Heart right ventricle (tissue), 16 donors: ENCODE data around the gene LSM7. TPM values are rescaled to one million over a fixed set of nuclear protein-coding genes. Genes with fewer than 3 reads are reported as not detected.
A peak's percentile ranks its signal among the peaks of the same experiment; 100 is the strongest.

ENCODE experiments used
- ATAC-seq, 8 donors: fragments of 200-7000 bp; cut with Tn5 transposase; one replicate each; pipeline ENCODE4 v1.9.1; 2020; ENCODE audit warnings: mild to moderate bottlenecking in 8 of 8, moderate library complexity in 8 of 8, moderate number of reproducible peaks in 1 of 8
- DNase-seq, 2 donors: peaks; one replicate each; pipeline ENCODE4 v3.0.0-alpha.2; 2020
- H3K27ac ChIP-seq, 10 donors: fragments of 200-600 bp; sonication (generic) in 2 of 10; one replicate each; pipeline versions ENCODE4 v1.5.0 to v1.8.0; 2020 to 2022; ENCODE audit warnings: mild to moderate bottlenecking in 3 of 10
- H3K27me3 ChIP-seq, 7 donors: fragments of 200-600 bp; one replicate each; pipeline ENCODE4 v1.8.0; 2021 to 2022; ENCODE audit warnings: mild to moderate bottlenecking in 2 of 7
- H3K36me3 ChIP-seq, 9 donors: fragments of 200-600 bp; sonication (generic) in 1 of 9; one replicate each; pipeline versions ENCODE4 v1.5.0 to v1.8.0; 2020 to 2022; ENCODE audit warnings: mild to moderate bottlenecking in 2 of 9
- H3K4me1 ChIP-seq, 9 donors: fragments of 200-600 bp; sonication (generic) in 1 of 9; one replicate each; pipeline versions ENCODE4 v1.5.0 to v1.8.0; 2020 to 2022; ENCODE audit warnings: mild to moderate bottlenecking in 4 of 9
- H3K4me3 ChIP-seq, 10 donors: fragments of 200-600 bp; sonication (generic) in 2 of 10; one replicate each; pipeline versions ENCODE4 v1.5.0 to v1.8.0; 2020 to 2022; ENCODE audit warnings: mild to moderate bottlenecking in 7 of 10, moderate library complexity in 2 of 10
- H3K9me3 ChIP-seq, 11 donors: fragments of 200-600 bp in 10 of 11; sonication (generic) in 2 of 11; one replicate each; pipeline versions ENCODE4 v1.5.0 to v1.8.0; 2013 to 2022; ENCODE audit warnings: mild to moderate bottlenecking in 2 of 11, control low read depth in 1 of 11, moderate library complexity in 1 of 11
- CTCF ChIP-seq, 9 donors: fragments of 200-600 bp; sonication (generic) in 2 of 9; IDR thresholded peaks; one replicate each; pipeline versions ENCODE4 v1.5.0 to v1.8.0; 2021 to 2022; ENCODE audit warnings: antibody characterized with exemption in 9 of 9, mild to moderate bottlenecking in 5 of 9, moderate library complexity in 1 of 9
- WGBS, 2 donors: extraction: QIAGEN DNeasy Blood & Tissue Kit; methylation state at CpG; one replicate each; pipeline ENCODE4 v1.1.7; 2013; ENCODE audit warnings: inconsistent platforms in 1 of 2; 5-methylcytosine and 5-hydroxymethylcytosine counted together
- intact Hi-C, 10 donors: fragments of 100-400 bp; cut with DNase I; formaldehyde crosslinking; loops; one replicate each; pipeline versions ENCODE4 v1.11.1 to v1.14.2; 2022
- polyA plus RNA-seq, 2 donors: library from polyadenylated mRNA; stranded (reverse); fragments of 200-250 nt; gene quantifications; one replicate each; pipeline ENCODE4 v1.2.3, GENCODE V29; 2013
- total RNA-seq, 10 donors: library from RNA; stranded (reverse); fragmentation: NEBNext Ultra II Directional in 3 of 10; extraction: Animal tissue kit (Norgen Biotek cat#: 25700) in 3 of 10; gene quantifications; one replicate each; pipeline versions ENCODE4 v1.2.1 to v1.2.4, GENCODE V29; 2021 to 2023
- donor health status: Arrhythmogenic right ventricular cardiomyopathy.
- donor health status: ischemic (EF 13 %, LVEDD 7.1; RV severe dilation, severe dysfunction).
- donor health status: healthy with polysubstance abuse.
- donor health status: DM: no; HTN: yes; CAD: no.
- donor health status: DM: no; HTN: no; CAD: no.
- donor health status: ischemic (EF 25% LVEDD 6.9; RV normal size, moderate dysfunction).
- donor health status: ischemic (EF 25% LVEDD 5.7; RV mildly dilated, moderate dysfunction).
- donor health status: healthy.
- donor health status: DM: yes; HTN: yes; CAD: no.
- donor health status: Ischemic cardiomyopathy.
- donor health status: ischemic (EF 35%, LVEDD 5.7; RV mildly dilated, moderate dysfunction).
- donor health status: nonischemic (EF 11% LVEDD 7.7; RV severe dilation, severe dysfunction).
- donor health status: DM: yes; HTN: yes; CAD: no.
- donor health status: PGD.
- donor health status: ischemic (EF 29% LVEDD 5.4; RV normal size, mild dysfunction).
- donor health status: nonischemic (EF 23%, LVEDD 6.1; RV moderate dilation, normal function).

Gene LSM7
- total and polyA plus RNA-seq, 12 donors: 29.0 to 277 (median 38.7) TPM

DNA sequence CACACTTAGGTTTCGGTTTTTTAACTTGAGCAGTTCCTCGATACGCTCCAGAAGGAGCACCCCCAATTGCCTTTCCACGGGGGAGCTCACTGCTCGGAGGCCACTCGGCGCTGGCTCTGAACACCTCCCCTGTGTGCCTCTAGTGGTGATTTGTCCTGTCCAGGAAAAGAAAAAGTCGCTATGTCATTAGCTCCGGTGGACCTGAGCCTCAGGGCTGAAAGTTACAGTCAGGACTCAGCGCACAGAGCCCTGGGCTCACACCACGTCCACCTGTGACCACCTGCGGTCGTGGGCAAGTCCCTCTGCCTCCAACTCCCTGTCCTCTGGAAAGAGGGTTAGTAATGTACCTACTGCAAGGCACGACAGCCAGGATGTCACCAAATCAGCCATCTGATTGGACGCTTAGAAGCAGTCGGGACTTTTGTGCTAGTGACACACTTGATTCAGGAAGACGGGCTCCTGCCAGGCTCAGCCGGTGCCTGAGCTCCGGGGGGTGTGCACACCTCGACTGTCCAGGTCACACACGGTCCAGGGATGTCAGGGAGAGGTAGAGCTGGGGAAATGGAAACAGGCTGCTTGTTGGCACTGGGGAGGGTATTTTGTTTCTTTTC is 27.8 kb upstream of the LSM7 start:
- Histone ChIP-seq H3K27ac (no peak overlapping the region), H3K4me1 (no peaks in the 10 kb centered on the region), H3K9me3 (no peaks in the 10 kb centered on the region), H3K4me3 (no peak overlapping the region), H3K27me3 (peaks cover 0 to 14% (median 11%) of the 10 kb centered on the region in 7 donors), H3K36me3 (peaks cover 0 to 34% (median 13%) of the 10 kb centered on the region in 9 donors)
- intact Hi-C loops: no loop called here
- DNase-seq (no peak), ATAC-seq (no peak)
- 82 to 83% methylated on average over 21 of the region's 21 CpGs for WGBS, 2 donors
- TF ChIP-seq CTCF (IDR thresholded peaks at IDR 0.05): no peak

- Histone ChIP-seq H3K36me3 (peaks cover 0 to 42% (median 13%) of the 10 kb centered on the region in 9 donors), H3K27me3 (peaks cover 0 to 8% (median 6%) of the 10 kb centered on the region in 7 donors), H3K27ac (no peak overlapping the region), H3K9me3 (no peaks in the 10 kb centered on the region), H3K4me1 (no peaks in the 10 kb centered on the region), H3K4me3 (no peak overlapping the region)
- DNase-seq (no peak), ATAC-seq (no peak)
- intact Hi-C loops: no loop called here
- no peak for TF ChIP-seq CTCF (IDR thresholded peaks at IDR 0.05)
- 89 to 90% methylated on average over 24 of the region's 24 CpGs for WGBS, 2 donors
These were observed 27.0 kb upstream of the LSM7 start for GRCh38 chr19:2355168-2356035.

DNA sequence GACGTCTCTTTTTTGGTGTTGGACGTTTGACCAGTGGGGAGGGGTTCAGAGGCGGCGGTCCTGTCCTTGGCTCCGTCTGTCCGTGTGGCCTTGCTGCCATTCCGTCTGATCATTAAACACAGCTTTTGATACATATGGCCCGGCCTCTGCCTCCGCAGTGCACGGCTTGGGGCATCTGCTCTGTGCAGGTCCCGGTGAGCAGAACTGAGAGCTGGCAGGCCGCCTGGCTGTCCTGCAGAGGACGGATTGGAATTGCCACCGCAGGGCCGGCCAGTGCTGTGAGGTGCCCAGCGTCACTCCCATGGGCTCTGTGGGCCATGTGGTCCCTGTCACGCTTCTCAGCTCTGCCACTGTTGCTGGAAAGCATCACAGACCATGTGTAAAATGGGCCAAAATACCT is 26.3 kb upstream of the LSM7 start:
- intact Hi-C loops: no loop called here
- peaks cover 0 to 43% (median 13%) of the 10 kb centered on the region in 9 donors for H3K36me3 ChIP-seq
- DNase-seq (no peak), ATAC-seq (peak in 1 of 8 donors; percentile 17)
- H3K27me3 ChIP-seq: peaks cover 0 to under 1% (median 0%) of the 10 kb centered on the region in 7 donors
- no peak overlapping the region for H3K27ac ChIP-seq
- WGBS, 2 donors: 89 to 91% methylated on average over 17 of the region's 17 CpGs
- no peaks in the 10 kb centered on the region for H3K9me3 ChIP-seq
- no peak for TF ChIP-seq CTCF (IDR thresholded peaks at IDR 0.05)
- H3K4me3 ChIP-seq: no peak overlapping the region
- no peaks in the 10 kb centered on the region for H3K4me1 ChIP-seq

DNA sequence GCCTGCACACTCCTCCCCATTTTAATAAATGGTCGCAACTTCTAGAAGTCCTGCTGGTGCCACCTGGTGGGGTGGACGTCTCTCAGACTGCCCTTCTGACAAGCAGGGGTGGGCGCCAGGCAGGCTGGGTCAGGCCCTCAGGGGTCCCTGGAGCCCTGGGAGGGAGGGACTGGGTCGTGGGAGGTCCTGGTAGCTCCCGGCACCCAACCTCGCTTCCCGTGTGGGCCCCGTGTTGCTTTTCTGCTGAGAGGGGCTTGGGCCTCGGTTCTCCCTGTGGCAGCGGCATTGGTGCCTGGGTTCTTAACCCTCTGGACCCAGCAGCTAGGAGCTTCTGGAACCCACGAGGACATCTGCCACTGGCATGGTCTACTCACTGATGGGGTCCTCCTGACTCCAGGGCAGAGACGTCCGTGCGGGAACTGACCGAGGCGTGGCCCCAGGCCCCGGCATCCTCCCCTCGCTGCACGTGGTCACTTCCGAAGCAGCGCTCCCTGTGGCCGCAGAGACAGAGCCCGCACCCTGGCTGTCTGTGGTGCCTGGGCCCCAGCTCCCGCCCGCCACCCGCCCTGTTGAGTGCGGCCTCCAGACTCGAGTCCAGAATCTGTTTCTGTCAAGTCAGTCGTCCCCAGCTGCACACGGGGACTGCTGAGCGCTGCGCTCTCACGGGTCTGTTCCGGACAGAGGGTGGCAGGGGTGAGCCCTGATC is 25.7 kb upstream of the LSM7 start:
- peaks cover 0 to 43% (median 13%) of the 10 kb centered on the region in 9 donors for H3K36me3 ChIP-seq
- ATAC-seq: peak in 3 of 8 donors; percentile 14 to 23 (median 21)
- no peak overlapping the region for H3K27ac ChIP-seq
- no peaks in the 10 kb centered on the region for H3K9me3 ChIP-seq
- no peak overlapping the region for H3K4me3 ChIP-seq
- no peak for DNase-seq
- no peak for TF ChIP-seq CTCF (IDR thresholded peaks at IDR 0.05)
- no peaks in the 10 kb centered on the region for H3K4me1 ChIP-seq
- 91% methylated on average over 34 of the region's 34 CpGs for WGBS, 2 donors
- intact Hi-C loops: no loop called here
- no peaks in the 10 kb centered on the region for H3K27me3 ChIP-seq
